Right cardiac atrium (tissue), 5 donors: ENCODE results near the gene FANCM. TPM values are rescaled to one million over a fixed set of nuclear protein-coding genes. Genes with fewer than 3 reads are reported as not detected.

Experiments
- ATAC-seq, 2 donors: fragments of 200-7000 bp; cut with Tn5 transposase; one replicate each; pipeline versions ENCODE4 v1.8.0 to v1.9.1; 2020; ENCODE audit warnings: moderate library complexity in 2 of 2, mild to moderate bottlenecking in 1 of 2
- DNase-seq, 3 donors: peaks; one replicate each; pipeline ENCODE4 v3.0.0-alpha.2; 2020
- H3K27ac ChIP-seq: one replicate; pipeline ENCODE4 v1.5.1; 2013; ENCODE audit warnings: mild to moderate bottlenecking, low read length, control low read depth, moderate library complexity
- H3K27me3 ChIP-seq: one replicate; pipeline ENCODE4 v1.6.1; 2013; ENCODE audit not compliant: control insufficient read depth, insufficient read depth
- H3K4me1 ChIP-seq: one replicate; pipeline ENCODE4 v1.6.1; 2013; ENCODE audit warnings: low read length; ENCODE audit not compliant: control insufficient read depth, insufficient read depth
- H3K4me3 ChIP-seq: one replicate; pipeline ENCODE4 v1.5.1; 2013; ENCODE audit warnings: low read length, control low read depth
- H3K9me3 ChIP-seq: one replicate; pipeline ENCODE4 v1.6.1; 2013; ENCODE audit warnings: low read length; ENCODE audit not compliant: control insufficient read depth
- WGBS: extraction: QIAGEN DNeasy Blood & Tissue Kit; methylation state at CpG from one replicate; pipeline ENCODE4 v1.1.7; 2013; 5-methylcytosine and 5-hydroxymethylcytosine counted together
- intact Hi-C, 4 donors: fragments of 100-400 bp; cut with DNase I; formaldehyde crosslinking; loops; one replicate each; pipeline versions ENCODE4 v1.11.0 to v1.14.0; 2022 to 2023
- polyA plus RNA-seq: library from polyadenylated mRNA; stranded (reverse); fragments of 200-250 nt; gene quantifications from one replicate; pipeline ENCODE4 v1.2.3, GENCODE V29; 2013
- total RNA-seq, 4 donors: library from RNA; stranded (reverse); fragmentation: NEBNext Ultra II Directional; extraction: Animal tissue kit (Norgen Biotek cat#: 25700); gene quantifications; one replicate each; pipeline ENCODE4 v1.2.1, GENCODE V29; 2021
- donor health status: healthy with polysubstance abuse.
- donor health status: DM: no; HTN: yes; CAD: no.
- donor health status: DM: no; HTN: no; CAD: no.
- donor health status: DM: no; HTN: yes; CAD: no; lungs with severe emphysema.
- donor health status: DM: yes; HTN: yes; CAD: no.

FANCM gene
- total and polyA plus RNA-seq, 5 donors = 1.9 to 4.1 (median 3.9) TPM

DNA sequence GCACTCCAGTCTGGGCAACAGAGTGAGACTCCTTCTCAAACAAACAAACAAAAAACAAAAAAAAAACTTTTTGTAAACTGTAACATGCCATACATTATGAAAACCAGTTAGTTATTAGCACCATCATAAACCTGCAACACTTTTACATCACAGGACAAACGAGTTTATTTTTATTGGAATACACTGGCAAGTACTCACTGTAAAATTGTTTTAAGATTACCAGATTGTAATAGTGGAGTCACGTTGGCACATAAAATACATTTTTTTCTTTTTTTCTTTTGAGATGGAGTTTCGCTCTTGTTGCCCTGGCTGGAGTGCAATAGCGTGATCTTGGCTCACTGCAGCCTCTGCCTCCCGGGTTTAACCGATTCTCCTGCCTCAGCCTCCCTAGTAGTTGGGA lies 17.1 kb upstream of the FANCM start:
- H3K27me3 ChIP-seq = no peaks in the 10 kb centered on the region
- no peaks in the 10 kb centered on the region for H3K4me1 ChIP-seq
- WGBS = 83% methylated on average over 6 of the region's 6 CpGs
- H3K4me3 ChIP-seq = no peak overlapping the region
- DNase-seq = no peak
- no peak overlapping the region for H3K27ac ChIP-seq
- no peak for ATAC-seq
- no peaks in the 10 kb centered on the region for H3K9me3 ChIP-seq
- intact Hi-C loops = no loop called here

- no peak overlapping the region for H3K4me3 ChIP-seq
- WGBS = 67% methylated on average over 1 of the region's 1 CpG
- H3K4me1 ChIP-seq = no peaks in the 10 kb centered on the region
- intact Hi-C loops = no loop called here
- no peaks in the 10 kb centered on the region for H3K9me3 ChIP-seq
- no peaks in the 10 kb centered on the region for H3K27me3 ChIP-seq
- DNase-seq = no peak
- no peak for ATAC-seq
- no peak overlapping the region for H3K27ac ChIP-seq
These were observed 15.6 kb upstream of the FANCM start for GRCh38 chr14:45120096-45120495.

DNA sequence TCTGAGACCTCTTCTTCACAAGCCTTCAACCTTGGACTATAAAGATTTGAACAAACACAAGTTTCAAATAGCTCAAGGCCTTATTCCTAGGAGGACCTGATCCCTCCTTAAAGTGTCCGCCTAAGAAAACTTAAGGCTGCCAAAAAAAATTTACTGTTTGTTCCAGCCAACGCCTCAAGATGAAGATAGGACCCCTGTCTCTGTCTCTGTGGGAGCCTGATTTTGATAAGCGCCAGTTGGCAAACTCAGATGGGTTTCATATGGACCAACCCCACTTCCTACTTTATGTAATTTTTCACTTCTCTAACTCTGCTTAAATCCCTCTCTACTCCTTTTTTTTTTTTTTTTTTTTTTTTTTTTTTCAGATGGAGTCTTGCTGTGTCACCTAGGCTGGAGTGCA lies 12.5 kb upstream of the FANCM start:
- H3K27ac ChIP-seq = no peak overlapping the region

DNA sequence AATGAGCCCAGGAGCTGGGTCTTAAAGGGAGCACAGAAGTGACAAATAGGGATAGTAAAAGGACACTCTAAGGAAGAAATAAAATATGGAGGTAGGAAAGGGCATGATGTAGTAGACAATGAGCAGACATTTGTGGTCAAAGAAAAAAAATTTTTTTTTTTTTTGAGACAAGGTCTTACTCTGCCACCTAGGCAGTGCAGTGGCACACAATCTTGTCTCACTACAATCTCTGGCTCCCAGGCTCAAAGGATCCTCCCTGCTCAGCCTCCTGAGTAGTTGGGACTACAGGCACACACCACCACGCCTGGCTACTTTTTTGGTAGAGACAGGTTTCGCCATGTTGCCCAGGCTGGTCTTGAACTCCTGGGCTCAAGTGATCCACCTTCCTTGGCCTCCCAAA lies 10.0 kb upstream of the FANCM start:
- Histone ChIP-seq H3K4me3 (no peak overlapping the region), H3K27ac (no peak overlapping the region), H3K4me1 (no peaks in the 10 kb centered on the region), H3K27me3 (no peaks in the 10 kb centered on the region), H3K9me3 (no peaks in the 10 kb centered on the region)
- DNase-seq (no peak), ATAC-seq (no peak)
- intact Hi-C loops = no loop called here
- WGBS = 99% methylated on average over 2 of the region's 2 CpGs

More for the DNA sequence above, 12.5 kb upstream of the FANCM start:
- intact Hi-C loops = no loop called here
- Histone ChIP-seq H3K4me1 (no peaks in the 10 kb centered on the region), H3K27me3 (no peaks in the 10 kb centered on the region), H3K4me3 (no peak overlapping the region), H3K9me3 (no peaks in the 10 kb centered on the region)
- WGBS = 84% methylated on average over 3 of the region's 3 CpGs
- ATAC-seq (peak in 1 of 2 donors; percentile 54), DNase-seq (no peak)

DNA sequence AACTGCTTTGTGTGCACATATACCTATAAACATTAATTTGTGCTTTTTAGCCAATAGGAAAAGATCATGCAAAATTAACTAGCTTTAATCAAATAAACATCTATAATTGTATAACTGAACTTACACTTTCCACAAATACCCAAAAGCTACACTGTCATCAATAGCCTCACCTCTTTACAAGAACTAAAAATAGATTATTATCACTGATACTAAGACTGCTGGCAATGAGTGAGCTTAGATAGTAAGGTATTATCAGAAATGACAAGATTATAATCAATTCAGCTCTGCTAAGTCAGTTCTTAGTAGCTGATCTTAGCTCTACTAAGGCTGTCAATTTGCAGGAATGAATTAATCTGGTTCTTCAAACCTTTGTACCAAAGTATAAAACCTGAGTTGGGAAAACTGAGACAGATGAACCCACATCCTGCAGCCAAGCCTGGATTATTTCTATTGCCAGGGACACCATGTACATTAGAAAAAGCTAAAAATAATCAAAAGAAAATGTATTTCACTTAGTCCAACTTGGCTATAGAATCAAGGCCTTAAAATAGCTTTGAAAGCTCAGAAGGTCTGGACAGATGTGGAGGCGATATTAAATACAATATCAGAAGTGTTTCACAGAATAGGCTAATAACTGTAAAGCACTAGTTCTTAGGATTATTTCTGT lies 6.6 kb upstream of the FANCM start:
- ATAC-seq (no peak), DNase-seq (no peak)
- intact Hi-C loops = no loop called here
- Histone ChIP-seq H3K4me3 (no peak overlapping the region), H3K27ac (no peak overlapping the region), H3K4me1 (no peaks in the 10 kb centered on the region), H3K9me3 (no peaks in the 10 kb centered on the region), H3K27me3 (no peaks in the 10 kb centered on the region)
- 70% methylated on average over 1 of the region's 1 CpG for WGBS

- ATAC-seq (peak in 1 of 2 donors; percentile 22), DNase-seq (no peak)
- no peaks in the 10 kb centered on the region for H3K4me1 ChIP-seq
- H3K27ac ChIP-seq = peak overlapping the region; percentile 92
- H3K9me3 ChIP-seq = no peaks in the 10 kb centered on the region
- H3K4me3 ChIP-seq = peak overlapping the region; percentile 94
- no peaks in the 10 kb centered on the region for H3K27me3 ChIP-seq
- 1% methylated on average over 9 of the region's 9 CpGs for WGBS
- intact Hi-C loops = loop anchor here in 2 of 4 donors (5.0 to 10.0 kb wide), 4 partner anchors 121 to 219 kb away; partner anchors contain the start of genes KLHL28 (in 2 of the 2), TOGARAM1 (in 2 of the 2) and MIS18BP1 (in 1 of the 2)
These were observed 2.1 kb upstream of the FANCM start for GRCh38 chr14:45133683-45134050.

- ATAC-seq = peak; percentile 99
- no peaks in the 10 kb centered on the region for H3K4me1 ChIP-seq
- intact Hi-C loops = loop anchor here in 2 of 4 donors (5.0 to 10.0 kb wide), 4 partner anchors 120 to 220 kb away; partner anchors contain the start of genes KLHL28 (in 2 of the 2), TOGARAM1 (in 2 of the 2) and MIS18BP1 (in 1 of the 2)
These were observed 1.4 kb upstream of the FANCM start, which contains the start of gene FKBP3 for GRCh38 chr14:45134051-45134958. TSS of gene FKBP3 (minus strand) at chr14:45134481. CDS start at chr14:45134456, 25 bp downstream.

DNA sequence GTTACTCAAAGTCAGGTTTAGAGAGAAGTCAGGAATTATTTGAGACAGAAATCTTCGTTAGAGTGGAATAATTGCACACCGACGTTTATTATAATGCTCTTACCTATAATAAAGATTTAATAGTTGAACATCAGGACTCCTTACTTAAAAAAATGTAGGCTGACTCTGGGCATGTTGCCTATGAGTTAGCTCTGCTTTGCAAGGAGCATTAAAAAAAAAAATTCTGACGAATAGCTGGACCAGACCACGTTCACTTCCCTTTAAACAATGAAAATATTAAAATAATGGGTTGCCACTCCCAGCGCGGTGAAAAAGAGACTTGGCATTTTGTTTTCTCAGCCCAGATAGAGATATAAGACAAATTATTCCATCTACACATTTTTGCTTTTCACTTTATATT lies 574 bp upstream of the FANCM start:
- Histone ChIP-seq H3K4me3 (peak overlapping the region; percentile 94), H3K27ac (peak overlapping the region; percentile 69), H3K4me1 (no peaks in the 10 kb centered on the region), H3K27me3 (no peaks in the 10 kb centered on the region), H3K9me3 (no peaks in the 10 kb centered on the region)
- WGBS = 1% methylated on average over 7 of the region's 7 CpGs
- DNase-seq (no peak), ATAC-seq (no peak)
- intact Hi-C loops = loop anchor here in 1 of 4 donors (10.0 kb wide), 3 partner anchors 120 to 220 kb away; partner anchors contain the start of genes KLHL28, MIS18BP1 and TOGARAM1

More at GRCh38 chr14:45134051-45134958, 1.4 kb upstream of the FANCM start, which contains the start of gene FKBP3:
- Histone ChIP-seq H3K27me3 (no peaks in the 10 kb centered on the region), H3K9me3 (no peaks in the 10 kb centered on the region), H3K4me3 (peak within 1 kb of the TSS; percentile 94), H3K27ac (peak within 1 kb of the TSS; percentile 92)
- under 1% methylated on average over 53 of the region's 53 CpGs for WGBS
- peak; percentile 95 to 98 (median 98) for DNase-seq

- Histone ChIP-seq H3K4me1 (no peaks in the 10 kb centered on the region), H3K27ac (peak overlapping the region; percentile 83), H3K4me3 (peak overlapping the region; percentile 94), H3K9me3 (no peaks in the 10 kb centered on the region), H3K27me3 (no peaks in the 10 kb centered on the region)
- intact Hi-C loops = loop anchor here in 1 of 4 donors (10.0 kb wide), 3 partner anchors 118 to 222 kb away; partner anchors contain the start of genes KLHL28, MIS18BP1 and TOGARAM1
- DNase-seq = no peak
- 2% methylated on average over 7 of the region's 7 CpGs for WGBS
- ATAC-seq = no peak
These were observed 669 bp downstream of the FANCM start for GRCh38 chr14:45136399-45136798.

- ATAC-seq (no peak), DNase-seq (no peak)
- intact Hi-C loops = no loop called here
- no peak overlapping the region for H3K4me3 ChIP-seq
- no peaks in the 10 kb centered on the region for H3K9me3 ChIP-seq
- no peaks in the 10 kb centered on the region for H3K4me1 ChIP-seq
- no peaks in the 10 kb centered on the region for H3K27me3 ChIP-seq
- WGBS = 97% methylated on average over 6 of the region's 6 CpGs
- no peak overlapping the region for H3K27ac ChIP-seq
These were observed 5.0 kb downstream of the FANCM start for GRCh38 chr14:45140661-45141187.
